SU-DHL-6 (cell line): Measurements from ENCODE around the gene PRADC1.

Source experiments
- H2AFZ ChIP-seq: fragments of 200-600 bp; sonication (generic); 2 replicates; pipeline ENCODE4 v1.6.1; 2014; ENCODE audit warnings: low read depth, mild to moderate bottlenecking, moderate library complexity, mixed read lengths, antibody characterized with exemption, low read length; ENCODE audit not compliant: severe bottlenecking
- H3F3A ChIP-seq: fragments of 200-600 bp; shearing (Covaris generic); 2 replicates; pipeline ENCODE4 v1.6.0; 2016; ENCODE audit warnings: antibody characterized with exemption, mild to moderate bottlenecking; ENCODE audit not compliant: insufficient read depth
- H3K27ac ChIP-seq: fragments of 200-600 bp; sonication (generic); 2 replicates; pipeline ENCODE4 v1.5.1; 2016; ENCODE audit warnings: low read depth, mild to moderate bottlenecking, low read length, moderate library complexity, mixed read lengths
- H3K27me3 ChIP-seq: fragments of 200-600 bp; sonication (generic), shearing (Covaris generic); 2 replicates; pipeline ENCODE4 v1.6.0; 2014; ENCODE audit warnings: mild to moderate bottlenecking, low read length
- H3K36me3 ChIP-seq: fragments of 200-600 bp; sonication (generic); 2 replicates; pipeline ENCODE4 v1.6.1; 2014; ENCODE audit warnings: mild to moderate bottlenecking, low read length, mixed read lengths
- H3K4me2 ChIP-seq: fragments of 300-600, 200-600 bp; shearing (Covaris generic), sonication (generic); 2 replicates; pipeline ENCODE4 v1.6.0; 2014; ENCODE audit warnings: low read length, low read depth, mild to moderate bottlenecking; ENCODE audit not compliant: poor library complexity, severe bottlenecking
- H3K4me3 ChIP-seq: fragments of 200-600 bp; sonication (generic); 2 replicates; pipeline ENCODE4 v1.5.1; 2014; ENCODE audit warnings: antibody characterized with exemption, low read length, mild to moderate bottlenecking, mixed read lengths; ENCODE audit not compliant: insufficient read depth, poor library complexity, severe bottlenecking
- H3K79me2 ChIP-seq: fragments of 200-600 bp; sonication (generic); 2 replicates; pipeline ENCODE4 v1.6.1; 2014; ENCODE audit warnings: mild to moderate bottlenecking, low read length, moderate library complexity; ENCODE audit not compliant: insufficient read depth
- H3K9ac ChIP-seq: fragments of 200-600 bp; sonication (generic); 2 replicates; pipeline ENCODE4 v1.7.0; 2014; ENCODE audit warnings: mild to moderate bottlenecking, low read length
- H3K9me2 ChIP-seq: fragments of 200-600 bp; sonication (generic); replicated peaks from 2 replicates; pipeline ENCODE4 v1.6.1; 2014; ENCODE audit warnings: low read length; ENCODE audit not compliant: insufficient read depth
- H3K9me3 ChIP-seq: fragments of 200-600 bp; sonication (generic); 2 replicates; pipeline ENCODE4 v1.6.1; 2014; ENCODE audit warnings: low read length, mixed read lengths; ENCODE audit not compliant: insufficient read depth
- H4K20me1 ChIP-seq: fragments of 200-600 bp; sonication (generic); 2 replicates; pipeline ENCODE4 v1.6.1; 2014; ENCODE audit warnings: low read depth, mild to moderate bottlenecking, antibody characterized with exemption, low read length, moderate library complexity, mixed read lengths
- CTCF ChIP-seq: fragments of 200-600 bp; sonication (generic); IDR thresholded peaks from one replicate; pipeline ENCODE4 v1.5.1; 2017; ENCODE audit warnings: antibody characterized with exemption, mild to moderate bottlenecking, low read length, moderate library complexity; ENCODE audit not compliant: insufficient read depth, poor library complexity, severe bottlenecking
- EZH2phosphoT487 ChIP-seq: fragments of 200-600 bp; sonication (generic), shearing (Covaris generic); conservative IDR thresholded peaks from 2 replicates; pipeline ENCODE4 v1.6.1; 2018; ENCODE audit warnings: mild to moderate bottlenecking, antibody characterized with exemption, low read length, moderate library complexity, mixed read lengths

PRADC1 gene

GRCh38 chr2:73237168-73237567 is 4.1 kb upstream of the PRADC1 start:
- H3K4me2 ChIP-seq: peak overlapping the region; percentile 78
- peaks cover 80% of the 10 kb centered on the region for H3K79me2 ChIP-seq
- H4K20me1 ChIP-seq: peaks cover 29% of the 10 kb centered on the region; the same call in 1 of the 2 replicates
- peaks cover 26% of the 10 kb centered on the region; the same call in 1 of the 2 replicates for H3K36me3 ChIP-seq
- peaks cover 5% of the 10 kb centered on the region; the same call in 1 of the 2 replicates for H3F3A ChIP-seq
- H3K4me3 ChIP-seq: no peak overlapping the region
- H3K27ac ChIP-seq: no peak overlapping the region
- no peak overlapping the region for H3K9ac ChIP-seq
- no peaks in the 10 kb centered on the region for H3K27me3 ChIP-seq
- no peaks in the 10 kb centered on the region for H3K9me3 ChIP-seq
- TF ChIP-seq EZH2phosphoT487: no peak
- TF ChIP-seq CTCF: no peak
- no peak overlapping the region for H2AFZ ChIP-seq
- H3K9me2 ChIP-seq: no peaks in the 10 kb centered on the region

GRCh38 chr2:73235315-73236028 is 2.4 kb upstream of the PRADC1 start:
- Histone ChIP-seq H3K9me2 (no peaks in the 10 kb centered on the region), H3K27ac (no peak overlapping the region), H3K9ac (peak overlapping the region; percentile 70), H3K9me3 (no peaks in the 10 kb centered on the region), H3K36me3 (peaks cover 14% of the 10 kb centered on the region; the same call in 1 of the 2 replicates), H3K27me3 (no peaks in the 10 kb centered on the region), H2AFZ (no peak overlapping the region), H3K79me2 (peaks cover 64% of the 10 kb centered on the region), H3F3A (peaks cover 5% of the 10 kb centered on the region; the same call in 1 of the 2 replicates), H4K20me1 (peaks cover 22% of the 10 kb centered on the region; the same call in 1 of the 2 replicates), H3K4me2 (peak overlapping the region; percentile 78), H3K4me3 (peak overlapping the region; percentile 61)
- TF ChIP-seq CTCF: no peak
- no peak for TF ChIP-seq EZH2phosphoT487

- H3K36me3 ChIP-seq: 0 out of 2 replicates have a peak, but pooled peaks cover 6% of the 10 kb centered on the region
- no peaks in the 10 kb centered on the region for H3K9me3 ChIP-seq
- peaks cover 51% of the 10 kb centered on the region for H3K79me2 ChIP-seq
- peaks cover 22% of the 10 kb centered on the region; the same call in 1 of the 2 replicates for H4K20me1 ChIP-seq
- H2AFZ ChIP-seq: peak within 1 kb of the TSS; percentile 59
- H3K27ac ChIP-seq: peak within 1 kb of the TSS; percentile 75
- peak within 1 kb of the TSS; percentile 70 for H3K9ac ChIP-seq
- TF ChIP-seq EZH2phosphoT487: no peak
- no peak for TF ChIP-seq CTCF
- H3F3A ChIP-seq: peaks cover 5% of the 10 kb centered on the region; the same call in 1 of the 2 replicates
- H3K4me2 ChIP-seq: peak within 1 kb of the TSS; percentile 78
- H3K4me3 ChIP-seq: peak within 1 kb of the TSS; percentile 61
- no peaks in the 10 kb centered on the region for H3K9me2 ChIP-seq
- no peaks in the 10 kb centered on the region for H3K27me3 ChIP-seq
These were observed 1.1 kb upstream of the PRADC1 start, which contains the start of gene CCT7 for GRCh38 chr2:73233932-73234832. Gene CCT7 (plus strand): TSS chr2:73234308. CDS start chr2:73234379, 71 bp downstream.
